Caco-2 (cell line): ENCODE measurements around the gene TBCK. TPM values are rescaled to one million over a fixed set of nuclear protein-coding genes. Genes with fewer than 3 reads are reported as not detected.

Experiments used
- BruUV-seq: library from RNA; stranded (reverse); fragments of 400-500 nt; replicated peaks from 2 replicates; lab custom pipeline; 2021; lab: Mats Ljungman, UMichigan
- CTCF ChIA-PET: fragments of 300-600 bp; sonication (Branson Sonifier 250); formaldehyde crosslinking; loops from one replicate; lab custom pipeline; 2022; ENCODE audit warnings: antibody characterized with exemption; lab: Charles Lee
- POLR2A ChIA-PET: fragments of 300-600 bp; sonication (Branson Sonifier 250); formaldehyde crosslinking; loops from one replicate; lab custom pipeline; 2022; ENCODE audit warnings: antibody characterized with exemption; lab: Charles Lee
- DNase-seq, 2 experiments: peaks; one replicate each; pipeline versions ENCODE4 v3.0.0 to v3.0.0-alpha.2; 2020 to 2022
- H3K27me3 ChIP-seq: replicated peaks from 2 replicates; pipeline ENCODE4 v1.6.0; 2011; ENCODE audit warnings: low read length; ENCODE audit not compliant: control insufficient read depth, insufficient read depth
- H3K36me3 ChIP-seq: 2 replicates; pipeline ENCODE4 v1.5.1; 2011; ENCODE audit warnings: low read length; ENCODE audit not compliant: control insufficient read depth, insufficient read depth
- H3K4me1 ChIP-seq: fragments of 250-450 bp; sonication (Bioruptor Pico); 2 replicates; pipeline ENCODE4 v1.5.1; 2020; ENCODE audit warnings: mild to moderate bottlenecking
- H3K4me3 ChIP-seq: 2 replicates; pipeline ENCODE4 v1.5.1; 2011; ENCODE audit warnings: low read depth, mild to moderate bottlenecking, control low read depth, low read length
- H3K9me3 ChIP-seq: fragments of 250-450 bp; sonication (Bioruptor Pico); 2 replicates; pipeline ENCODE4 v1.5.1; 2020; ENCODE audit warnings: mild to moderate bottlenecking, moderate library complexity
- H3K27ac Mint-ChIP-seq: one replicate; pipeline ENCODE4 v1.8.0; 2022; ENCODE audit warnings: mixed read lengths; ENCODE audit not compliant: unreplicated experiment
- H3K27me3 Mint-ChIP-seq: one replicate; pipeline ENCODE4 v1.8.0; 2022; ENCODE audit warnings: mixed read lengths; ENCODE audit not compliant: insufficient read depth, unreplicated experiment
- H3K36me3 Mint-ChIP-seq: one replicate; pipeline ENCODE4 v1.8.0; 2022; ENCODE audit warnings: mild to moderate bottlenecking, mixed read lengths; ENCODE audit not compliant: insufficient read depth, unreplicated experiment
- H3K4me1 Mint-ChIP-seq: one replicate; pipeline ENCODE4 v1.8.0; 2022; ENCODE audit warnings: low read depth, mixed read lengths; ENCODE audit not compliant: unreplicated experiment
- H3K4me3 Mint-ChIP-seq: one replicate; pipeline ENCODE4 v1.8.0; 2022; ENCODE audit warnings: mild to moderate bottlenecking, moderate library complexity, mixed read lengths; ENCODE audit not compliant: unreplicated experiment
- H3K9me3 Mint-ChIP-seq: one replicate; pipeline ENCODE4 v1.8.0; 2022; ENCODE audit warnings: mixed read lengths; ENCODE audit not compliant: unreplicated experiment
- intact Hi-C: fragments of 100-400 bp; cut with micrococcal nuclease; formaldehyde crosslinking; loops from one replicate; pipeline ENCODE4 v1.10.0; 2022; ENCODE audit not compliant: unreplicated experiment
- total RNA-seq: library from RNA; stranded (reverse); gene quantifications from 2 replicates; pipeline ENCODE4 v1.2.3, GENCODE V29; 2022
- TF ChIP-seq, protein P1 (sequence below), 2 experiments: fragments of 200-600 bp in 1 of 2; IDR thresholded peaks; 1 replicate in 1 of 2; 2 replicates in 1 of 2; pipeline versions ENCODE4 v1.5.1 to v1.8.0; 2011 to 2022; ENCODE audit warnings: antibody characterized with exemption in 1 of 2, control low read depth in 1 of 2, inconsistent platforms in 1 of 2, low read depth in 1 of 2, low read length in 1 of 2, mild to moderate bottlenecking in 1 of 2, moderate library complexity in 1 of 2; ENCODE audit not compliant: insufficient read depth in 1 of 2, severe bottlenecking in 1 of 2, unreplicated experiment in 1 of 2

Gene TBCK
- total RNA-seq, 1 experiment from 2014 or later = 51.1 TPM

DNA sequence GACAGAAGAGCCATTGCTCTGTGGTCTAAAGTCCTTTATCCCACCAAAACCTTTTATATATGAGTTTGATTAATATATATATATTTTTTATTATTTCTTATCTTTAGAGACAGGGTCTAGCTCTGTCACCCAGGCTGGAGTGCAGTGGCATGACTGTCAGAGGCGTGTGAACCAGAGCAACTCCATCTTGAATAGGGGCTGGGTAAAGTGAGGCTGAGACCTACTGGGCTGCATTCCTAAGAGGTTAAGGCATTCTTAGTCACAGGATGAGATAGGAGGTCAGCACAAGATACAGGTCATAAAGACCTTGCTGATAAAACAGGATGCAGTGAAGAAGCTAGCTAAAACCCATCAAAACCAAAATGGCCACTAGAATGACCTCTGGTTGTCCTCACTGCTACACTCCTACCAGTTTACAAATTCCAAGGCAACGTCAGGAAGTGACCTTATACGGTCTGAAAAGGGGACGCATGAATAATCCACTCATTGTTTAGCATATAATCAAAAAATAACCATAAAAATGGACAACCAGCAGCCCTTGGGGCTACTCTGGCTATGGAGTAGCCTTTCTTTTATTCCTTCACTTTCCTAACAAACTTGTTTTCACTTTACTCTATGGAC lies 10.5 kb downstream of the TBCK start:
- peak overlapping the region; percentile 41 for H3K4me3 Mint-ChIP-seq
- peak overlapping the region; percentile 89 for H3K27ac Mint-ChIP-seq
- no TSS peak for BruUV-seq
- POLR2A ChIA-PET = no interaction called here
- H3K4me1 ChIP-seq = peaks cover 75% of the 10 kb centered on the region
- intact Hi-C loops = loop anchor here (1.0 to 5.0 kb wide), 7 partner anchors 10 to 713 kb away; no protein-coding TSS in a partner anchor
- H3K36me3 Mint-ChIP-seq = peaks cover 28% of the 10 kb centered on the region
- H3K9me3 Mint-ChIP-seq = peaks cover under 1% of the 10 kb centered on the region
- H3K4me1 Mint-ChIP-seq = peaks cover 68% of the 10 kb centered on the region
- no peaks in the 10 kb centered on the region for H3K27me3 ChIP-seq
- TF ChIP-seq, protein P1, sequence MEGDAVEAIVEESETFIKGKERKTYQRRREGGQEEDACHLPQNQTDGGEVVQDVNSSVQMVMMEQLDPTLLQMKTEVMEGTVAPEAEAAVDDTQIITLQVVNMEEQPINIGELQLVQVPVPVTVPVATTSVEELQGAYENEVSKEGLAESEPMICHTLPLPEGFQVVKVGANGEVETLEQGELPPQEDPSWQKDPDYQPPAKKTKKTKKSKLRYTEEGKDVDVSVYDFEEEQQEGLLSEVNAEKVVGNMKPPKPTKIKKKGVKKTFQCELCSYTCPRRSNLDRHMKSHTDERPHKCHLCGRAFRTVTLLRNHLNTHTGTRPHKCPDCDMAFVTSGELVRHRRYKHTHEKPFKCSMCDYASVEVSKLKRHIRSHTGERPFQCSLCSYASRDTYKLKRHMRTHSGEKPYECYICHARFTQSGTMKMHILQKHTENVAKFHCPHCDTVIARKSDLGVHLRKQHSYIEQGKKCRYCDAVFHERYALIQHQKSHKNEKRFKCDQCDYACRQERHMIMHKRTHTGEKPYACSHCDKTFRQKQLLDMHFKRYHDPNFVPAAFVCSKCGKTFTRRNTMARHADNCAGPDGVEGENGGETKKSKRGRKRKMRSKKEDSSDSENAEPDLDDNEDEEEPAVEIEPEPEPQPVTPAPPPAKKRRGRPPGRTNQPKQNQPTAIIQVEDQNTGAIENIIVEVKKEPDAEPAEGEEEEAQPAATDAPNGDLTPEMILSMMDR (IDR thresholded peaks at IDR 0.05; ENCODE audit: insufficient read depth in 1 of 2, low read depth in 1 of 2, low read length in 1 of 2, severe bottlenecking in 1 of 2, unreplicated experiment in 1 of 2) = no peak
- no peaks in the 10 kb centered on the region for H3K27me3 Mint-ChIP-seq
- H3K9me3 ChIP-seq = no peaks in the 10 kb centered on the region
- CTCF ChIA-PET = interaction anchor here (1.1 to 1.2 kb wide), 2 partner anchors 41 to 67 kb away, joined by 3 to 4 read pairs; no protein-coding TSS in a partner anchor
- H3K4me3 ChIP-seq = no peak overlapping the region
- DNase-seq = no peak
- H3K36me3 ChIP-seq = 0 out of 2 replicates have a peak, but pooled peaks cover 1% of the 10 kb centered on the region

DNA sequence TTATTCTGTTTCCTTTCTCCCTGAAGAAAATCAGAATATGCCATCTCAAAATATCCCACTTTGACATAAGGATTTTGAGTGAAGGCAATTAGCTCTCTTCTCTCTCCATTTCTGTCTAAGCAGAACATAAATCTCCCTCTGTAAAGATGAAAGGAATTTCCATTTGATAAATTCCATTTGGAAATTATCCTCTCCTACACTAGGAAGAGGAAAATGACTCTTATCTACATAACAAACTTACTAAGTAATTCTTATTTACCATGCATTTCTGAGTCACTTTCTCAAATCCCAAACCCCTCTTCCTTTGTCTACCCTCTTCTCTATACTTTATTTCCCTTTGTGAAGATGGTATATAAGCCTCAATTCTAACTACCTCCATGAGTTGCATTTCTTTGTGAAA lies 11.4 kb downstream of the TBCK start:
- TF ChIP-seq, protein P1 (IDR thresholded peaks at IDR 0.05; ENCODE audit: insufficient read depth in 1 of 2, low read depth in 1 of 2, low read length in 1 of 2, severe bottlenecking in 1 of 2, unreplicated experiment in 1 of 2) = no peak
- 0 out of 2 replicates have a peak, but pooled peaks cover 1% of the 10 kb centered on the region for H3K36me3 ChIP-seq
- H3K27me3 ChIP-seq = no peaks in the 10 kb centered on the region
- no peaks in the 10 kb centered on the region for H3K27me3 Mint-ChIP-seq
- CTCF ChIA-PET = interaction anchor here (1.1 kb wide), 1 partner anchor 38 kb away, joined by 5 read pairs; no protein-coding TSS in a partner anchor
- H3K4me1 ChIP-seq = peaks cover 66% of the 10 kb centered on the region
- no TSS peak for BruUV-seq
- no peak overlapping the region for H3K4me3 ChIP-seq
- H3K4me3 Mint-ChIP-seq = peak overlapping the region; percentile 23
- H3K27ac Mint-ChIP-seq = peak overlapping the region; percentile 40
- DNase-seq = no peak
- peaks cover 59% of the 10 kb centered on the region for H3K4me1 Mint-ChIP-seq
- H3K36me3 Mint-ChIP-seq = peaks cover 36% of the 10 kb centered on the region
- H3K9me3 Mint-ChIP-seq = peaks cover 10% of the 10 kb centered on the region
- POLR2A ChIA-PET = no interaction called here
- intact Hi-C loops = loop anchor here (5.0 kb wide), 1 partner anchor 712 kb away; no protein-coding TSS in a partner anchor
- H3K9me3 ChIP-seq = no peaks in the 10 kb centered on the region

DNA sequence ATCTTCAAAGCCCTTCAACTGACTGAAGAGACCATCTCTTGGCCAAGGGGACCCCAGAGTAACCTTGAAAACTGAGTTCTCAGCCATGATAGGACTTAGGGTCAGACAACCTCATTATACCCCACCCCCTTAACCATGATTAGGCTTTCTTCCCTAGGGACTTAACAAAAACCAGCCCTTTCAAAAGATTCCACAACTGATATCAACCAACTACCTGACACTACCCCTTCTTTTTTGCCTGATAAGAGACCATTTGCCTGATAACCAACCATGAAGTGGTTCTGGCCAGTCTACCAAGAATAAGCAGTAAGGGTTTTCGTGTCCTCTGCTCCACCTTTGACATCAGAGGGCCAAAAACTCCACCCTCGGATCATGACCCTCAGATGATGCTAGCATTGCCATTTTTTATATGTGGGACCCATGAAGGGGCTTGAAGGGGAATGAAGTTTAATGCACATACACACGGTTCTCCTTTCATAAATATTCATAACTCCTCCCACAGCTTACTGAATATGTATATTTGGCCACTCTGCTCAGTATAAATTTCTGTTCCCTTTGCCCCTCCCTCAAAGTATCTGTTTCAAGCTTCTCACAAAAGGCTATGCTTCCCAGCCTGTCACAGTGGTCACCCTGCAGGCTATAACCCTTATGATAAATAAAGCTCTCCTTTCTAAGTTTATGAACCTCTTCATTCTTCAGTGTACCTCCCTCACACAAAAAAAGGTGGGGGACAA lies 12.3 kb downstream of the TBCK start:
- peak overlapping the region; percentile 76 for H3K27ac Mint-ChIP-seq
- Histone ChIP-seq H3K36me3 (peaks cover 1% of the 10 kb centered on the region; the same call in 1 of the 2 replicates), H3K27me3 (no peaks in the 10 kb centered on the region), H3K4me1 (peaks cover 63% of the 10 kb centered on the region), H3K9me3 (no peaks in the 10 kb centered on the region), H3K4me3 (no peak overlapping the region)
- CTCF ChIA-PET = interaction anchor here (1.1 kb wide), 1 partner anchor 37 kb away, joined by 5 read pairs; no protein-coding TSS in a partner anchor
- TF ChIP-seq, protein P1 (IDR thresholded peaks at IDR 0.05; ENCODE audit: insufficient read depth in 1 of 2, low read depth in 1 of 2, low read length in 1 of 2, severe bottlenecking in 1 of 2, unreplicated experiment in 1 of 2) = no peak
- H3K4me1 Mint-ChIP-seq = peaks cover 58% of the 10 kb centered on the region
- DNase-seq = no peak
- no TSS peak for BruUV-seq
- H3K36me3 Mint-ChIP-seq = peaks cover 37% of the 10 kb centered on the region
- POLR2A ChIA-PET = no interaction called here
- H3K9me3 Mint-ChIP-seq = peaks cover 10% of the 10 kb centered on the region
- H3K27me3 Mint-ChIP-seq = no peaks in the 10 kb centered on the region
- peak overlapping the region; percentile 5 for H3K4me3 Mint-ChIP-seq
- intact Hi-C loops = no loop called here
